K562 (cell line): ENCODE results near the gene MYO1A. TPM values are rescaled to one million over a fixed set of nuclear protein-coding genes. Genes with fewer than 3 reads are reported as not detected.
"Not testable (repeated sequence)": the region's sequence is repeated elsewhere in the genome, so short reads cannot be mapped to it uniquely, and the experiment has no call there.

ENCODE experiments used
- ATAC-seq: fragments of 200-7000 bp; cut with Tn5 transposase; 3 replicates; pipeline ENCODE4 v1.9.1; 2020; ENCODE audit warnings: moderate library complexity
- BruUV-seq: library from RNA; stranded (reverse); fragments of 400-500 nt; replicated peaks from 2 replicates; lab custom pipeline; 2021; lab: Mats Ljungman, UMichigan
- CTCF ChIA-PET: fragments of 300-600 bp; formaldehyde crosslinking; extraction: SDS; loops from one replicate; lab custom pipeline; 2021; ENCODE audit warnings: low intra/inter-chr PET ratio; lab: Yijun Ruan, JAX
- POLR2A ChIA-PET: fragments of 300-600, 350-650 bp; sonication (Branson Sonifier 250); formaldehyde crosslinking; extraction: SDS; loops from one replicate; lab custom pipeline; 2021; ENCODE audit warnings: antibody characterized with exemption, inconsistent platforms; lab: Yijun Ruan, JAX
- DNase-seq, 4 experiments: peaks; one replicate each; pipeline versions ENCODE4 v3.0.0 to v3.0.0-alpha.2; 2011 to 2018; ENCODE audit warnings: low spot score in 3 of 4, mixed read lengths in 3 of 4; ENCODE audit errors: extremely low read depth in 1 of 4
- FAIRE-seq: peaks from 2 replicates; lab custom pipeline; 2011; peaks lifted over from hg19 to GRCh38; lab: Jason Lieb, UNC
- H2AFZ ChIP-seq: 2 replicates; pipeline ENCODE4 v1.6.0; 2011; ENCODE audit warnings: low read depth, low read length, control low read depth, inconsistent platforms
- H3K27ac ChIP-seq: fragments of 200-600 bp; 3 replicates; pipeline ENCODE4 v1.8.0; 2011; ENCODE audit warnings: low read depth, mild to moderate bottlenecking, control low read depth, inconsistent platforms, low read length, moderate library complexity, mixed read lengths; ENCODE audit errors: extremely low read depth
- H3K27me3 ChIP-seq, 2 experiments: fragments of 300-600 bp in 1 of 2; 2 replicates in 1 of 2; 3 replicates in 1 of 2; pipeline versions ENCODE4 v1.6.0 to v1.8.0; 2011; ENCODE audit warnings: inconsistent platforms in 2 of 2, low read length in 2 of 2, mild to moderate bottlenecking in 1 of 2, mixed read lengths in 1 of 2, moderate library complexity in 1 of 2; ENCODE audit not compliant: control insufficient read depth in 2 of 2, insufficient read depth in 2 of 2
- H3K36me3 ChIP-seq: fragments of 300-600 bp; 3 replicates; pipeline ENCODE4 v1.8.0; 2011; ENCODE audit warnings: mild to moderate bottlenecking, low read length, inconsistent platforms; ENCODE audit not compliant: control insufficient read depth, insufficient read depth
- H3K4me1 ChIP-seq, 2 experiments: fragments of 200-600 bp in 1 of 2; replicated peaks in 1 of 2; 2 replicates in 1 of 2; 3 replicates in 1 of 2; pipeline versions ENCODE4 v1.5.1 to v1.8.0; 2011; ENCODE audit warnings: inconsistent platforms in 2 of 2, low read length in 2 of 2, mild to moderate bottlenecking in 1 of 2, mixed read lengths in 1 of 2, moderate library complexity in 1 of 2; ENCODE audit not compliant: control insufficient read depth in 2 of 2, insufficient read depth in 2 of 2
- H3K4me2 ChIP-seq: 2 replicates; pipeline ENCODE4 v1.6.1; 2011; ENCODE audit warnings: low read length, control low read depth, inconsistent platforms, mixed read lengths; ENCODE audit not compliant: insufficient read depth
- H3K4me3 ChIP-seq: fragments of 200-600 bp; sonication (generic), shearing (Covaris generic); 2 replicates; pipeline ENCODE4 v1.5.1; 2016; ENCODE audit warnings: control low read depth, inconsistent platforms
- H3K79me2 ChIP-seq: fragments of 200-600 bp; 3 replicates; pipeline ENCODE4 v1.8.0; 2011; ENCODE audit warnings: low read length, inconsistent platforms; ENCODE audit not compliant: control insufficient read depth, insufficient read depth
- H3K9ac ChIP-seq, 2 experiments: 2 replicates each; pipeline versions ENCODE4 v1.6.0 to v1.6.1; 2011; ENCODE audit warnings: low read depth in 2 of 2, low read length in 2 of 2, control low read depth in 1 of 2, inconsistent platforms in 1 of 2, mild to moderate bottlenecking in 1 of 2, mixed read lengths in 1 of 2; ENCODE audit not compliant: insufficient read depth in 1 of 2
- H3K9me1 ChIP-seq: one replicate; pipeline ENCODE4 v1.6.0; 2011; ENCODE audit warnings: inconsistent platforms, mild to moderate bottlenecking, low read length, moderate library complexity; ENCODE audit not compliant: control insufficient read depth, insufficient read depth
- H3K9me3 ChIP-seq: replicated peaks from 2 replicates; pipeline ENCODE4 v1.5.1; 2011; ENCODE audit warnings: low read depth, low read length, inconsistent platforms; ENCODE audit not compliant: control insufficient read depth, insufficient read depth
- H4K20me1 ChIP-seq: replicated peaks from 2 replicates; pipeline ENCODE4 v1.6.1; 2011; ENCODE audit warnings: low read length, inconsistent platforms, mixed read lengths; ENCODE audit not compliant: control insufficient read depth, insufficient read depth
- CBX3 ChIP-seq, 2 experiments: IDR thresholded peaks; 1 replicate in 1 of 2; 2 replicates in 1 of 2; pipeline ENCODE4 v1.6.1; 2012; ENCODE audit warnings: inconsistent platforms in 2 of 2, low read length in 2 of 2, borderline replicate concordance in 1 of 2, control low read depth in 1 of 2
- GTF3C2 ChIP-seq: IDR thresholded peaks from 3 replicates; pipeline ENCODE4 v1.6.1; 2011; ENCODE audit warnings: borderline replicate concordance, mild to moderate bottlenecking, moderate library complexity; ENCODE audit not compliant: insufficient read length; ENCODE audit errors: extremely low read depth
- HES1 ChIP-seq: fragments of 450-650 bp; IDR thresholded peaks from 2 replicates; pipeline ENCODE4 v1.6.1; 2016; ENCODE audit warnings: low read depth, mild to moderate bottlenecking, moderate library complexity
- RB1 ChIP-seq: fragments of 450-650 bp; IDR thresholded peaks from 2 replicates; pipeline ENCODE4 v1.6.1; 2017; ENCODE audit warnings: low read depth, mild to moderate bottlenecking
- ZFX ChIP-seq: sonication (generic); formaldehyde crosslinking; IDR thresholded peaks from 2 replicates; pipeline ENCODE4 v1.8.0; 2022; ENCODE audit warnings: mild to moderate bottlenecking, missing genetic modification reagents, moderate library complexity
- ZNF212 ChIP-seq: fragments of 450-650 bp; formaldehyde crosslinking; IDR thresholded peaks from 2 replicates; pipeline ENCODE4 v1.4.0; 2020; ENCODE audit warnings: mild to moderate bottlenecking
- ZNF311 ChIP-seq: fragments of 250-450 bp; sonication (Bioruptor Pico); IDR thresholded peaks from 2 replicates; pipeline ENCODE4 v1.4.0; 2020; ENCODE audit warnings: mild to moderate bottlenecking, moderate library complexity
- ZNF384 ChIP-seq: IDR thresholded peaks from 2 replicates; pipeline ENCODE4 v1.6.1; 2012; ENCODE audit warnings: low read depth, low read length, improper control_type of control experiment
- ZSCAN32 ChIP-seq: fragments of 450-650 bp; formaldehyde crosslinking; IDR thresholded peaks from 2 replicates; pipeline ENCODE4 v1.4.0; 2020; ENCODE audit warnings: mild to moderate bottlenecking, moderate library complexity
- WGBS: fragments of 100-300 bp; shearing (Covaris generic); methylation state at CpG from one replicate; pipeline ENCODE4 v1.1.6; 2016; ENCODE audit warnings: low coverage, mixed read lengths; ENCODE audit not compliant: insufficient coverage; ENCODE audit errors: missing lambda C conversion rate; 5-methylcytosine and 5-hydroxymethylcytosine counted together
- in situ Hi-C: fragments of 300-500 bp; cut with MboI; formaldehyde crosslinking; loops from 4 replicates; pipeline ENCODE4 v1.15.0; 2018; ENCODE audit warnings: inconsistent platforms, mixed read lengths
- intact Hi-C: fragments of 100-400 bp; cut with micrococcal nuclease; formaldehyde crosslinking; loops from 2 replicates; pipeline ENCODE4 v1.14.2; 2022
- polyA plus RNA-seq, 8 experiments: library from polyadenylated mRNA; depleted of rRNA in 4 of 8; stranded (reverse) in 5 of 8; unstranded in 3 of 8; fragments of >200 nt; fragmentation: Nextera tagmentation in 2 of 8; fragmentation: Illumina TruSeq in 1 of 8; extraction: Ambion mirVana in 2 of 8; extraction: Trizol in 1 of 8; gene quantifications; 2 replicates each; pipeline versions ENCODE4 v1.2.1 to v1.2.3, GENCODE V29; 2011 to 2014; ENCODE audit warnings: inconsistent platforms in 1 of 8, missing spikeins in 1 of 8
- total RNA-seq, 7 experiments: library from RNA; depleted of rRNA in 6 of 7; stranded (reverse); fragments of >200 nt in 6 of 7; fragmentation: Illumina TruSeq in 2 of 7; extraction: Trizol in 2 of 7; gene quantifications; 2 replicates each; pipeline versions ENCODE4 v1.2.1 to v1.2.3, GENCODE V29; 2011 to 2021; ENCODE audit warnings: low replicate concordance in 1 of 7

The MYO1A gene
- total and polyA plus RNA-seq, 9 of the 15 experiments (the other 6 are each of a cell fraction or from before 2014, with no cell fraction given): 0.03 to 0.29 (median 0.14) TPM; not detected in 2

GRCh38 chr12:57073566-57074450 lies 23.9 kb upstream of the MYO1A start:
- H2AFZ ChIP-seq, H3K27me3 ChIP-seq, H3K9me1 ChIP-seq, H3K4me3 ChIP-seq, H4K20me1 ChIP-seq, in situ Hi-C loops, BruUV-seq, CTCF ChIA-PET, FAIRE-seq, ATAC-seq, H3K27ac ChIP-seq, intact Hi-C loops, H3K4me2 ChIP-seq, DNase-seq, H3K9me3 ChIP-seq, H3K9ac ChIP-seq: not testable (repeated sequence)
- WGBS: 100% methylated on average over 5 of the region's 6 CpGs
- peaks cover 7 to 11% of the 10 kb centered on the region in 2 experiments; a peak in 2 of 5 replicates for H3K4me1 ChIP-seq
- H3K79me2 ChIP-seq: peaks cover 40% of the 10 kb centered on the region
- peak; percentile 51 for TF ChIP-seq ZNF384
- POLR2A ChIA-PET: interaction anchor here (0.6 to 1.5 kb wide), 3 partner anchors 9 to 433 kb away, joined by 4 to 6 read pairs (median 4); partner anchors contain the start of gene STAT6
- H3K36me3 ChIP-seq: peaks cover 55% of the 10 kb centered on the region

GRCh38 chr12:57072661-57073060 lies 22.7 kb upstream of the MYO1A start:
- ChIA-PET POLR2A (interaction anchor here (1.6 kb wide), 1 partner anchor 16 kb away, joined by 4 read pairs; no protein-coding TSS in a partner anchor), CTCF (interaction anchor here (1.3 to 4.5 kb wide), 2 partner anchors 21 to 40 kb away, joined by 3 to 73 read pairs; partner anchors contain the start of gene STAT6)
- no peaks in the 10 kb centered on the region for H3K9me1 ChIP-seq
- H3K9me3 ChIP-seq: no peaks in the 10 kb centered on the region
- H3K9ac ChIP-seq: no peak overlapping the region
- peaks cover 66% of the 10 kb centered on the region for H3K36me3 ChIP-seq
- no peaks in the 10 kb centered on the region for H4K20me1 ChIP-seq
- TF ChIP-seq ZNF212 (CRISPR knock-in tag) (no peak), RB1 (no peak), CBX3 (IDR thresholded peaks at IDR 0.05; ENCODE audit: borderline replicate concordance in 1 of 2, low read length in 2 of 2) (no peak), HES1 (no peak), ZSCAN32 (CRISPR knock-in tag) (no peak), ZNF311 (CRISPR knock-in tag) (no peak), GTF3C2 (no peak), ZFX (no peak)
- H2AFZ ChIP-seq: no peak overlapping the region
- H3K4me3 ChIP-seq: no peak overlapping the region
- peaks cover 5 to 7% of the 10 kb centered on the region in 2 experiments; a peak in 1 of 5 replicates for H3K4me1 ChIP-seq
- DNase-seq: no peak
- no TSS peak for BruUV-seq
- no peak overlapping the region for H3K27ac ChIP-seq
- H3K27me3 ChIP-seq: no peaks in the 10 kb centered on the region
- intact Hi-C loops: no loop called here
- H3K4me2 ChIP-seq: no peak overlapping the region
- H3K79me2 ChIP-seq: peaks cover 31% of the 10 kb centered on the region
- ATAC-seq: no peak
- 90% methylated on average over 2 of the region's 2 CpGs for WGBS
- FAIRE-seq: no peak
- in situ Hi-C loops: no loop called here
